Measurements from ENCODE around the gene IRF2BPL. TPM values are rescaled to one million over a fixed set of nuclear protein-coding genes. Genes with fewer than 3 reads are reported as not detected.

Gene IRF2BPL
- total and polyA plus RNA-seq, 2 of the 8 experiments (the other 6 are each of a cell fraction or from before 2014, with no cell fraction given) = 18.8 to 57.0 TPM

DNA sequence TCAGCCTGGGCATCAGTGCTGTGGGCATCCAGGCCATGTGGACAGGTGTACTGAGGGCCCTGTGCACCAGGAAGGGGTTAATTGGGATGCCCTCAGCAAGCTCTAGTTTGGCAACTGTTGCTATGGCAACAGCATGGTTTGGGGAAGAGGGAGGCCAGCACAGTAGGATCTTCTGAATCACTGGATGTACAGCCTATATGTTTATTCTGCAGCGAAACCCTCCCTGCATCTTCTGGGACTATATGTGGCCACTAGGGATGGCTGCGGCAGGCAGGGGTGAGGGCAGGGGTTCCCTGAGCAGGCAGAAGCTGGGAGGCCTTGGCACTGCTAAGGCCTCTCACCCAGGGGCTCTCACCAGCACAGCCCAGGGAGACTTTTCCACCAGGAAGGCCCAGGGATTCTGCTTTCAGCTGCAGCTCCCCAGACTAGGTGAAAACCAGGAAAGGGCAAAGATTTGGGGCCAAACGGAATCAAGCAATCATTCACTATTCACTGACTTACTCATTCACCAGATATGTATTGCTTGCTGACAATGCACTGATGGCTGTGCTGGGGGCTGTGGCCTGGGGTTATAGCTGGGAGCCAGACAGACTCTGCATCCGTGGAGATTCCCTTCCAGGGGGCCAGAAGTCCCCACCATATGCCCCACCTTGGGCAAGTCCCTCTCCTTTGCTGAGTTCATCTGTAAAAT, 42.8 kb downstream of the IRF2BPL start:
- Histone ChIP-seq H2BK20ac (ENCODE audit: low read length) (no peak overlapping the region), H4K20me1 (replicated peaks in 1 of 2; ENCODE audit: control insufficient read depth in 1 of 2, insufficient read depth in 2 of 2, low read length in 2 of 2) (no peaks in the 10 kb centered on the region), H4K5ac (ENCODE audit: insufficient read length, low read depth, low read length) (no peak overlapping the region), H2BK12ac (ENCODE audit: low read depth, low read length) (0 out of 2 replicates have a peak overlapping the region, but pooled peaks have one; percentile 81), H3K14ac (ENCODE audit: insufficient read length) (no peak overlapping the region), H4K8ac (ENCODE audit: extremely low read depth, insufficient read depth, low read length) (no peak overlapping the region), H3K4me1 (replicated peaks in 1 of 4; ENCODE audit: control insufficient read depth in 3 of 4, insufficient read depth in 4 of 4, low read length in 3 of 4) (peaks cover 8 to 23% (median 13%) of the 10 kb centered on the region in 4 experiments), H3K79me2 (ENCODE audit: control insufficient read depth in 1 of 2, insufficient read depth in 2 of 2, low read length in 2 of 2) (no peaks in the 10 kb centered on the region), H2BK15ac (ENCODE audit: low read length) (no peak overlapping the region; the same call in 1 of the 2 replicates), H3K23ac (ENCODE audit: insufficient read length) (no peak overlapping the region), H3K9me3 (ENCODE audit: insufficient read depth in 2 of 2, low read depth in 1 of 2, low read length in 1 of 2) (no peaks in the 10 kb centered on the region), H2AK5ac (ENCODE audit: low read depth, low read length) (no peak overlapping the region), H3K4ac (replicated peaks; ENCODE audit: insufficient read length, low read depth, low read length) (no peak overlapping the region), H3K18ac (ENCODE audit: extremely low read depth, low read length) (no peak overlapping the region), H3K36me3 (ENCODE audit: control insufficient read depth in 2 of 4, insufficient read depth in 4 of 4, low read length in 3 of 4) (no peaks in the 10 kb centered on the region), H4K91ac (replicated peaks; ENCODE audit: insufficient read length, low read length) (no peak overlapping the region), H3K27me3 (replicated peaks in 1 of 4; ENCODE audit: control insufficient read depth in 3 of 4, extremely low read depth in 1 of 4, insufficient read depth in 3 of 4, low read length in 3 of 4) (no peaks in the 10 kb centered on the region), H2BK120ac (replicated peaks; ENCODE audit: low read depth, low read length) (no peak overlapping the region), H3K23me2 (ENCODE audit: low read depth, low read length) (no peaks in the 10 kb centered on the region), H3K4me2 (ENCODE audit: insufficient read depth in 1 of 2, low read depth in 2 of 2, low read length in 2 of 2) (no peak overlapping the region), H2AFZ (ENCODE audit: low read length) (no peak overlapping the region), H3K79me1 (ENCODE audit: low read depth, low read length) (no peaks in the 10 kb centered on the region), H3K27ac (ENCODE audit: low read depth, low read length) (no peak overlapping the region), H2BK5ac (ENCODE audit: low read depth, low read length) (no peak overlapping the region; the same call in 1 of the 2 replicates), H3K4me3 (ENCODE audit: extremely low read depth in 1 of 4, insufficient read depth in 2 of 4, low read depth in 3 of 4, low read length in 4 of 4) (no peak overlapping the region), H3K56ac (replicated peaks; ENCODE audit: insufficient read length, low read depth, low read length) (no peak overlapping the region), H3K9ac (replicated peaks in 1 of 4; ENCODE audit: extremely low read depth in 1 of 4, low read depth in 3 of 4, low read length in 3 of 4) (no peak overlapping the region)
- POLR2A ChIA-PET (ENCODE audit: partially characterized antibody) = interaction anchor here (1.4 to 1.8 kb wide), 2 partner anchors 11 to 24 kb away, joined by 4 to 6 read pairs; no protein-coding TSS in a partner anchor
- TF ChIP-seq RFX5 (IDR thresholded peaks at IDR 0.05; ENCODE audit: borderline replicate concordance, low read depth, low read length) = peak; percentile 28; the same call in 1 of the 2 replicates
- no peak for TF ChIP-seq JUND (IDR thresholded peaks at IDR 0.05; ENCODE audit: low read length)
- DNase-seq (ENCODE audit: low read depth in 1 of 2, low spot score in 2 of 2) = peak in 1 of 2 experiments; percentile 47
- CTCF ChIA-PET (ENCODE audit: partially characterized antibody) = interaction anchor here (0.6 to 4.9 kb wide), 12 partner anchors 10 to 109 kb away, joined by 3 to 28 read pairs (median 3); no protein-coding TSS in a partner anchor
- 85% methylated on average over 4 of the region's 4 CpGs; no CpG with 5 or more reads in 1 of the 2 experiments for WGBS, 2 experiments (ENCODE audit: extremely low coverage in 1 of 2, insufficient coverage in 1 of 2, insufficient read length in 1 of 2, insufficient replicate concordance in 2 of 2, low coverage in 1 of 2, low lambda C conversion rate in 2 of 2, missing lambda C conversion rate in 1 of 2)
- FAIRE-seq = no peak
